Gastroesophageal sphincter (tissue), 3 donors: ENCODE data around the gene KIF20B.

Source experiments
- EP300 ChIP-seq: sonication (generic); formaldehyde crosslinking; IDR thresholded peaks from one replicate; pipeline ENCODE4 v1.6.1; 2017; ENCODE audit warnings: antibody characterized with exemption, mild to moderate bottlenecking
- POLR2A ChIP-seq, 2 donors: fragments of 450-650 bp; IDR thresholded peaks; one replicate each; pipeline ENCODE4 v1.6.1; 2017; ENCODE audit warnings: antibody characterized with exemption in 2 of 2, mild to moderate bottlenecking in 2 of 2, moderate library complexity in 1 of 2
- POLR2AphosphoS5 ChIP-seq: sonication (generic); formaldehyde crosslinking; IDR thresholded peaks from one replicate; pipeline ENCODE4 v1.6.1; 2017; ENCODE audit warnings: antibody characterized with exemption
- TF ChIP-seq, protein P1 (sequence below), 4 experiments: fragments of 200-600 bp in 2 of 4; fragments of 450-650 bp in 2 of 4; sonication (generic) in 1 of 4; IDR thresholded peaks; one replicate each; pipeline ENCODE4 v1.5.1; 2017 to 2019; ENCODE audit warnings: antibody characterized with exemption in 4 of 4, mild to moderate bottlenecking in 2 of 4, moderate library complexity in 2 of 4

DNA sequence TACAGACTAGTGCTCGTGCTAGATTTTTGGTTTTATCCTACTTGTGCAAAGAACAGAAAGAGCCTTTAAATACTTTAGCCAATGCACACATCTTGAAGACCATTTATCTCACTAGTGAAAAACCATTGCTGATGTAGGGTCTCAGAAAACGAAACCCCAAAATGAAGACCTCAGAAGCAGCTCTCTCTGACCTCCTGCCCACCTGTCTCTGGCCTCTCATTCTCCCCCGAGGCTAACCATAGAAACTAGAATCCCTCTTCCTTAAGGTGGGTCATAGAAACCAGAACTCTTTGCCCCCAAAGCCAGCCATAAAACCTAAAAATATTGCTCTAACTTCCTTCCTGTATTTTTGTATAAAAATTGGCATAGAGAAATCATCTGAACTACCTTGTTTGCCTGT is 112.2 kb downstream of the KIF20B start:
- TF ChIP-seq, protein P1, sequence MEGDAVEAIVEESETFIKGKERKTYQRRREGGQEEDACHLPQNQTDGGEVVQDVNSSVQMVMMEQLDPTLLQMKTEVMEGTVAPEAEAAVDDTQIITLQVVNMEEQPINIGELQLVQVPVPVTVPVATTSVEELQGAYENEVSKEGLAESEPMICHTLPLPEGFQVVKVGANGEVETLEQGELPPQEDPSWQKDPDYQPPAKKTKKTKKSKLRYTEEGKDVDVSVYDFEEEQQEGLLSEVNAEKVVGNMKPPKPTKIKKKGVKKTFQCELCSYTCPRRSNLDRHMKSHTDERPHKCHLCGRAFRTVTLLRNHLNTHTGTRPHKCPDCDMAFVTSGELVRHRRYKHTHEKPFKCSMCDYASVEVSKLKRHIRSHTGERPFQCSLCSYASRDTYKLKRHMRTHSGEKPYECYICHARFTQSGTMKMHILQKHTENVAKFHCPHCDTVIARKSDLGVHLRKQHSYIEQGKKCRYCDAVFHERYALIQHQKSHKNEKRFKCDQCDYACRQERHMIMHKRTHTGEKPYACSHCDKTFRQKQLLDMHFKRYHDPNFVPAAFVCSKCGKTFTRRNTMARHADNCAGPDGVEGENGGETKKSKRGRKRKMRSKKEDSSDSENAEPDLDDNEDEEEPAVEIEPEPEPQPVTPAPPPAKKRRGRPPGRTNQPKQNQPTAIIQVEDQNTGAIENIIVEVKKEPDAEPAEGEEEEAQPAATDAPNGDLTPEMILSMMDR (IDR thresholded peaks at IDR 0.05), result no peak
- no peak for TF ChIP-seq POLR2A (IDR thresholded peaks at IDR 0.05)
- no peak for TF ChIP-seq EP300
- TF ChIP-seq POLR2AphosphoS5, result no peak
